Thoracic aorta (tissue), 2 donors: ENCODE measurements around the gene TRAPPC13. TPM values are rescaled to one million over a fixed set of nuclear protein-coding genes. Genes with fewer than 3 reads are reported as not detected.

Experiments
- ATAC-seq: fragments of 150-250 bp; one replicate; pipeline ENCODE4 v1.8.0; 2017; ENCODE audit warnings: low read depth; ENCODE audit not compliant: insufficient number of reproducible peaks, low FRiP score
- DNase-seq: peaks from one replicate; pipeline ENCODE4 v3.0.0-alpha.2; 2020; ENCODE audit warnings: low spot score
- H3K27ac ChIP-seq, 2 donors: fragments of 200-600 bp; sonication (generic); 1 replicate in 1 of 2; 2 replicates in 1 of 2; pipeline ENCODE4 v1.5.1; 2016; ENCODE audit warnings: mild to moderate bottlenecking in 2 of 2, moderate library complexity in 2 of 2
- H3K27me3 ChIP-seq: fragments of 200-600 bp; sonication (generic); replicated peaks from 2 replicates; pipeline ENCODE4 v1.6.0; 2016; ENCODE audit warnings: mild to moderate bottlenecking; ENCODE audit not compliant: insufficient read depth
- H3K36me3 ChIP-seq: fragments of 200-600 bp; sonication (generic); one replicate; pipeline ENCODE4 v1.5.1; 2016
- H3K4me1 ChIP-seq, 2 donors: fragments of 200-600 bp; sonication (generic); 1 replicate in 1 of 2; 2 replicates in 1 of 2; pipeline versions ENCODE4 v1.5.1 to v1.6.0; 2016; ENCODE audit warnings: low read depth in 2 of 2, mild to moderate bottlenecking in 1 of 2; ENCODE audit not compliant: control insufficient read depth in 1 of 2
- H3K4me3 ChIP-seq: fragments of 200-600 bp; sonication (generic); 2 replicates; pipeline ENCODE4 v1.5.1; 2016; ENCODE audit warnings: mild to moderate bottlenecking
- H3K9me3 ChIP-seq: fragments of 200-600 bp; sonication (generic); 2 replicates; pipeline ENCODE4 v1.5.1; 2016
- total RNA-seq, 2 donors: library from RNA; depleted of rRNA; stranded (reverse); fragments of >200 nt; gene quantifications; one replicate each; pipeline versions ENCODE4 v1.1.0 to v1.2.3, GENCODE V29; 2016
- TF ChIP-seq, protein P1 (sequence below): fragments of 200-600 bp; sonication (generic); IDR thresholded peaks from one replicate; pipeline ENCODE4 v1.5.1; 2019; ENCODE audit warnings: antibody characterized with exemption

Gene TRAPPC13
- total RNA-seq, 2 donors from 2014 or later = 9.7 to 14.4 TPM

DNA sequence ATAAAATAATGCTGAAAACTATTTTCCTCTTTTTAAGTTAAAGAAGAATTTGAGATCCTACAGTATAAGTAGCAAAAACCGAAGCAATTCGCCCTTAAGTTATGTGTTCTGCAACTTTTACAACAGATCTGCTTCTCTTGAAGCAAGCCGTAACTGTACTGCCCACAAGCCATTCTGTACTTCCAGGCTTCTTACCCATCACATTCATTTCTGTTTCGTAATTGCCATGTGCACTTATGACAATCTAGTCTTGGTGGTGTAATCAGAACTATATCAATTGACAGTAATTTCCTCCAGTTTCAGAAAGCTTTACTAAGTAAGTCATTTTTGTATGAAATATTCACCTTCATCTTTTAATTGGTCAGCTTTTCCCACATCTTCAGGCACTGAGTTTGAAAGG, 83.3 kb downstream of the TRAPPC13 start:
- ATAC-seq (no peak), DNase-seq (no peak)
- Histone ChIP-seq H3K27ac (no peak overlapping the region), H3K4me3 (no peak overlapping the region), H3K4me1 (no peaks in the 10 kb centered on the region), H3K36me3 (peaks cover 17% of the 10 kb centered on the region), H3K27me3 (no peaks in the 10 kb centered on the region), H3K9me3 (no peaks in the 10 kb centered on the region)
- TF ChIP-seq, protein P1, sequence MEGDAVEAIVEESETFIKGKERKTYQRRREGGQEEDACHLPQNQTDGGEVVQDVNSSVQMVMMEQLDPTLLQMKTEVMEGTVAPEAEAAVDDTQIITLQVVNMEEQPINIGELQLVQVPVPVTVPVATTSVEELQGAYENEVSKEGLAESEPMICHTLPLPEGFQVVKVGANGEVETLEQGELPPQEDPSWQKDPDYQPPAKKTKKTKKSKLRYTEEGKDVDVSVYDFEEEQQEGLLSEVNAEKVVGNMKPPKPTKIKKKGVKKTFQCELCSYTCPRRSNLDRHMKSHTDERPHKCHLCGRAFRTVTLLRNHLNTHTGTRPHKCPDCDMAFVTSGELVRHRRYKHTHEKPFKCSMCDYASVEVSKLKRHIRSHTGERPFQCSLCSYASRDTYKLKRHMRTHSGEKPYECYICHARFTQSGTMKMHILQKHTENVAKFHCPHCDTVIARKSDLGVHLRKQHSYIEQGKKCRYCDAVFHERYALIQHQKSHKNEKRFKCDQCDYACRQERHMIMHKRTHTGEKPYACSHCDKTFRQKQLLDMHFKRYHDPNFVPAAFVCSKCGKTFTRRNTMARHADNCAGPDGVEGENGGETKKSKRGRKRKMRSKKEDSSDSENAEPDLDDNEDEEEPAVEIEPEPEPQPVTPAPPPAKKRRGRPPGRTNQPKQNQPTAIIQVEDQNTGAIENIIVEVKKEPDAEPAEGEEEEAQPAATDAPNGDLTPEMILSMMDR = no peak

Other genes starting within 250 kb of the TRAPPC13 start
- 10 to 100 TPM in 1 of 2 donors, 1 to 10 TPM in 1; 4.9 to 11.8 TPM for gene ADAMTS6, start 143.1 kb upstream of the TRAPPC13 start, total RNA-seq
- 1 to 10 TPM in 1 of 2 donors, under 1 TPM in 1; 0.42 to 1.1 TPM for gene CENPK, start 61.9 kb upstream of the TRAPPC13 start, total RNA-seq
- 10 to 100 TPM; 32.8 to 71.0 TPM for gene PPWD1, start 61.7 kb upstream of the TRAPPC13 start, total RNA-seq
- gene TRIM23, start 694 bp upstream of the TRAPPC13 start, total RNA-seq = 10 to 100 TPM; 13.5 to 14.5 TPM
- 1 to 10 TPM; 1.1 to 4.9 TPM for gene SHLD3, start within 50 bp of the TRAPPC13 start, total RNA-seq
- gene SGTB, start 97.1 kb downstream of the TRAPPC13 start, total RNA-seq = 10 to 100 TPM; 24.3 to 26.4 TPM
- gene NLN, start 97.2 kb downstream of the TRAPPC13 start, total RNA-seq = 10 to 100 TPM in 1 of 2 donors, 1 to 10 TPM in 1; 6.8 to 24.1 TPM